Peyer's patch (tissue), 4 donors: ENCODE measurements around the gene SLC44A5. TPM values are rescaled to one million over a fixed set of nuclear protein-coding genes. Genes with fewer than 3 reads are reported as not detected.
"Not testable (repeated sequence)": the region's sequence is repeated elsewhere in the genome, so short reads cannot be mapped to it uniquely, and the experiment has no call there.

Experiments
- DNase-seq, 3 donors: peaks; one replicate each; pipeline ENCODE4 v3.0.0-alpha.2; 2017 to 2019
- H3K27ac ChIP-seq, 4 donors: fragments of 200-600 bp; sonication (generic); one replicate each; pipeline ENCODE4 v1.5.1; 2016 to 2019
- H3K27me3 ChIP-seq, 2 donors: fragments of 200-600 bp; sonication (generic); one replicate each; pipeline ENCODE4 v1.5.1; 2019
- H3K36me3 ChIP-seq, 3 donors: fragments of 200-600 bp; sonication (generic); one replicate each; pipeline ENCODE4 v1.5.1; 2016 to 2019
- H3K4me1 ChIP-seq, 4 donors: fragments of 200-600 bp; sonication (generic); one replicate each; pipeline ENCODE4 v1.5.1; 2016 to 2019
- H3K4me3 ChIP-seq, 4 donors: fragments of 200-600 bp; sonication (generic); 1 replicate in 3 of 4; 2 replicates in 1 of 4; pipeline ENCODE4 v1.5.1; 2016 to 2019; ENCODE audit warnings: mild to moderate bottlenecking in 1 of 4
- H3K9me3 ChIP-seq, 4 donors: fragments of 200-600 bp; sonication (generic); one replicate each; pipeline ENCODE4 v1.5.1; 2016 to 2019; ENCODE audit warnings: mild to moderate bottlenecking in 1 of 4
- POLR2A ChIP-seq, 2 donors: fragments of 450-650 bp; IDR thresholded peaks; one replicate each; pipeline ENCODE4 v1.5.1; 2017; ENCODE audit warnings: antibody characterized with exemption in 2 of 2, mild to moderate bottlenecking in 2 of 2, moderate library complexity in 2 of 2
- total RNA-seq, 4 donors: library from RNA; depleted of rRNA; stranded (reverse); fragments of >200 nt; gene quantifications; one replicate each; pipeline ENCODE4 v1.1.0, GENCODE V29; 2016
- TF ChIP-seq, protein P1 (sequence below), 6 experiments: fragments of 450-650 bp in 4 of 6; fragments of 200-600 bp in 2 of 6; sonication (generic) in 1 of 6; IDR thresholded peaks; one replicate each; pipeline ENCODE4 v1.5.1; 2017 to 2019; ENCODE audit warnings: antibody characterized with exemption in 6 of 6, mild to moderate bottlenecking in 3 of 6, moderate library complexity in 1 of 6

SLC44A5 gene
- total RNA-seq, 4 donors from 2014 or later = 0.70 to 0.80 TPM; not detected in 2

DNA sequence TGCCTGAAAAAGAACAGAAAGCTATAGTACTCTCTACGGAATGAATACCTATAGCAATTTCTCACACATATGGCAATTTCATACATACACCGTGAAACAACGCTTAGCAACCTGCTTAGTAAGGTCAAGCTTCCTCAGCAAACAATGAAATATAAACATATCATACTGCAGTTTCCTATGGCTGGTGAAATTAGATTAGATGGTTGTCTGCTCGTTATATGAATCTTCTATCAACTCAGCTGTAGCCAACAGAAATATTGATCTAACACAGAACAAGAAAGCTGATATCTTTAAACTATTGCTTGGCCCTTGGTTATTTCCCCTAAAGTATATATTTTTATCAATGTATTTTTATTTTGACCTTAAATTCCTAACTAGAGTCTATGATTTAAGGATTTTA is 187.8 kb downstream of the SLC44A5 start:
- DNase-seq = no peak
- Histone ChIP-seq H3K9me3 (no peaks in the 10 kb centered on the region), H3K4me1 (no peaks in the 10 kb centered on the region), H3K4me3 (no peak overlapping the region), H3K27me3 (no peaks in the 10 kb centered on the region), H3K36me3 (no peaks in the 10 kb centered on the region), H3K27ac (no peak overlapping the region)
- TF ChIP-seq, protein P1, sequence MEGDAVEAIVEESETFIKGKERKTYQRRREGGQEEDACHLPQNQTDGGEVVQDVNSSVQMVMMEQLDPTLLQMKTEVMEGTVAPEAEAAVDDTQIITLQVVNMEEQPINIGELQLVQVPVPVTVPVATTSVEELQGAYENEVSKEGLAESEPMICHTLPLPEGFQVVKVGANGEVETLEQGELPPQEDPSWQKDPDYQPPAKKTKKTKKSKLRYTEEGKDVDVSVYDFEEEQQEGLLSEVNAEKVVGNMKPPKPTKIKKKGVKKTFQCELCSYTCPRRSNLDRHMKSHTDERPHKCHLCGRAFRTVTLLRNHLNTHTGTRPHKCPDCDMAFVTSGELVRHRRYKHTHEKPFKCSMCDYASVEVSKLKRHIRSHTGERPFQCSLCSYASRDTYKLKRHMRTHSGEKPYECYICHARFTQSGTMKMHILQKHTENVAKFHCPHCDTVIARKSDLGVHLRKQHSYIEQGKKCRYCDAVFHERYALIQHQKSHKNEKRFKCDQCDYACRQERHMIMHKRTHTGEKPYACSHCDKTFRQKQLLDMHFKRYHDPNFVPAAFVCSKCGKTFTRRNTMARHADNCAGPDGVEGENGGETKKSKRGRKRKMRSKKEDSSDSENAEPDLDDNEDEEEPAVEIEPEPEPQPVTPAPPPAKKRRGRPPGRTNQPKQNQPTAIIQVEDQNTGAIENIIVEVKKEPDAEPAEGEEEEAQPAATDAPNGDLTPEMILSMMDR (IDR thresholded peaks at IDR 0.05) = no peak
- no peak for TF ChIP-seq POLR2A (IDR thresholded peaks at IDR 0.05)

DNA sequence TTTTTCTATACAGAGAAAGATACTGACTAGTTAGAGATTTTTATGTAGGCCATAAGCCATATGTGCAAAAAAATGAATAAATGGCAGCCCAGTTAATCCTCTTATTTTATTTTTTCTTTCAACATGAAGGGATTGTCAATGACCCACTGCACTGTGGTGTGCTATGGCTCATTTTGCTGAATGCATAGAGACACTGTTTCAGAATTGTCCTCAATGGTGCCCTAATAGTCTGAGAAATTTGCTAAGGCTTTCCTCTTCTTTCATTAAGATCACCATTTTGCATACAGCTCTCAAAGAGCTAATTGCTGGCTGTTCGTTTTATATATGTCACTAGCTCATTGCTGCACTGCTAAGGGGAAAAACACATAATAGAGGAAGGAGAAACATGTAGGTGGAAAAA is 189.5 kb downstream of the SLC44A5 start:
- TF ChIP-seq POLR2A (IDR thresholded peaks at IDR 0.05) = no peak
- TF ChIP-seq, protein P1 (IDR thresholded peaks at IDR 0.05) = no peak
- Histone ChIP-seq H3K4me1 (no peaks in the 10 kb centered on the region), H3K27ac (no peak overlapping the region), H3K9me3 (peaks cover 0 to 2% (median 0%) of the 10 kb centered on the region in 4 donors), H3K36me3 (no peaks in the 10 kb centered on the region), H3K4me3 (no peak overlapping the region), H3K27me3 (no peaks in the 10 kb centered on the region)
- DNase-seq = no peak

DNA sequence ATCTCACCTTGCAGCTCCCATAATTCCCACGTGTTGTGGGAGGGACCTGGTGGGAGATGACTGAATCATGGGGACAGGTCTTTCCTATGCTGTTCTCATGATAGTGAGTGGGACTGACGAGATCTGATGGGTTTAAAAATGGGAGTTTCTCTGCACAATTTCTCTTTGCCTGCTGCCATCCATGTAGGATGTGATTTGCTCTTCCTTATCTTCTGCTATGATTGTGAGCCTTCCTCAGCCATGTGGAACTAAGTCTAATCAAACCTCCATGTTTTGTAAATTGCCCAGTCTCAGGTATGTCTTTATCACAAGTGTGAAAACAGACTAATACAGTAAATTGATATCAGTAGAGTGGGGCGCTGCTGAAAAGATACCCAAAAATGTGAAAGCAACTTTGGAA is 195.7 kb downstream of the SLC44A5 start:
- no peaks in the 10 kb centered on the region for H3K27me3 ChIP-seq
- H3K4me3 ChIP-seq = no peak overlapping the region
- DNase-seq = no peak
- no peak overlapping the region for H3K27ac ChIP-seq
- TF ChIP-seq, protein P1 (IDR thresholded peaks at IDR 0.05) = no peak
- TF ChIP-seq POLR2A (IDR thresholded peaks at IDR 0.05) = no peak
- H3K4me1 ChIP-seq = no peaks in the 10 kb centered on the region
- peaks cover 0 to 8% (median 0%) of the 10 kb centered on the region in 4 donors for H3K9me3 ChIP-seq
- H3K36me3 ChIP-seq = no peaks in the 10 kb centered on the region

DNA sequence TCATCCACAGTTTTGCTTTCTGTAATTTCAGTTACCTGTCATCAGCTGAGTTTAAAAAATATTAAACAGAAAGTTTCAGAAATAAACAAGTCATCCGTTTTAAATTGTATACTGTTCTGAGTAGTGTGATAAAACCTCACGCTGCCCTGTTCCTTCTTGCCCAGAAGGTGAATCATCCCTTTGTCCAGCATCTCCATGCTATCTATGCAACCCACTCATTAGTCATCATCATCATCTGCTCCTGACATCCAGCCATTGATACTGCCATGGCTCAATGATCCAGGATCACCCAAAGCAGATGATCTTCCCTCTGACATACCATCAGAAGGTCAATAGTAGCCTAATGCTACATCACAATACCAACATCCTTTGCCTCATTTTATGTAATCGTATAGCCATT is 198.3 kb downstream of the SLC44A5 start:
- no peak for TF ChIP-seq POLR2A (IDR thresholded peaks at IDR 0.05)
- TF ChIP-seq, protein P1 (IDR thresholded peaks at IDR 0.05) = no peak
- no peak overlapping the region for H3K4me3 ChIP-seq
- no peak overlapping the region for H3K27ac ChIP-seq
- no peaks in the 10 kb centered on the region for H3K27me3 ChIP-seq
- no peak for DNase-seq
- H3K4me1 ChIP-seq = no peaks in the 10 kb centered on the region
- H3K9me3 ChIP-seq = peaks cover 0 to 8% (median 0%) of the 10 kb centered on the region in 4 donors
- H3K36me3 ChIP-seq = no peaks in the 10 kb centered on the region

DNA sequence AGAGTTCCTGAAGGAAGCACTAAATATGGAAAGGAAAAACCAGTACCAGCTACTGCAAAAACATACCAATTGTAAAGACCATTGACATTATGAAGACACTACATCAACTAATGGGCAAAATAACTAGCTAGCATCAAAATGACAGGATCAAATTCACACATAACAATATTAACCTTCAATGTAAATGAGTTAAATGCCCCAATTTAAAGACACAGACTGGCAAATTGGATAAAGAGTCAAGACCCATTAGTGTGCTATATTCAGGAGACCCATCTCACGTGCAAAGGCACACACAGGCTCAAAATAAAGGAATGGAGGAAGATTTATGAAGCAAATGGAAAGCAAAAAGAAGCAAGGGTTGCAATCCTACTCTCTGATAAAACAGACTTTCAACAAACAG is 206.2 kb downstream of the SLC44A5 start:
- not testable (repeated sequence) for DNase-seq, H3K27me3 ChIP-seq, H3K9me3 ChIP-seq, H3K4me1 ChIP-seq, H3K36me3 ChIP-seq, H3K27ac ChIP-seq, H3K4me3 ChIP-seq

DNA sequence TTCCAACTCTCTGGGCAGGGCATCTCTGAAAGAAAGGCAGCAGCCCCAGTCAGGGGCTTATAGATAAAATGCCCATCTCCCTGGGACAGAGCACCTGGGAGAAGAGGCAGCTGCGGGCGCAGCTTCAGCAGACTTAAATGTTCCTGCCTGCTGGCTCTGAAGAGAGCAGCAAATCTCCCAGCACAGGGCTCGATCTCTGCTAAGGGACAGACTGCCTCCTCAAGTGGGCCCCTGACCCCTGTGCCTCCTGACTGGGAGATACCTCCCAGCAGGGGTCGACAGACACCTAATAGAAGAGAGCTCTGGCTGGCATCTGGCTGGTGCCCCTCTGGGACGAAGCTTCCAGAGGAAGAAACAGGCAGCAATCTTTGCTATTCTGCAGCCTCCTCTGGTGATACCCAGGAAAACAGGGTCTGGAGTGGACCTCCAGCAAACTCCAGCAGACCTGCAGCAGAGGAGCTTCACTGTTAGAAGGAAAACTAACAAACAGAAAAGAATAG is 207.7 kb downstream of the SLC44A5 start:
- not testable (repeated sequence) for DNase-seq, H3K36me3 ChIP-seq, H3K27ac ChIP-seq, H3K27me3 ChIP-seq, H3K4me3 ChIP-seq, H3K4me1 ChIP-seq, H3K9me3 ChIP-seq

DNA sequence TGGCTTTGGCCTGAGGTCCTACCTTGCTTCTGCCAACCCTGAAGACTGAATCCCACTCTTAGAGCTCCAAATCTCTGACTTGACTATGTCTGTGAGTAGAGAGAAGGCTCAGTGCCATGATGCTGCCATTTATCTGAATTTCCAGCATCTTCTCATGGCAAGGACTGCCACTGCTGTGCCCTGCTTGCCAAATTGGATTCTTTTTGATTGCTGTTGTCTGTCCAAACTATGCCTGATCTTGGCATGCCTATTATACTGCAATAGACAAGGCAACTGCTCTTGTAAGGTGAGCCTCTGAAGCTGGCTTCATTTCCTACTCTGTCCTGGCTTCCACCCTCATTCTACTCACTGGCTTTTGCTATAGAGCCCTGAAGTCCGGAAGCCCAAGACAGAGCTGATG is 210.2 kb downstream of the SLC44A5 start:
- no peaks in the 10 kb centered on the region for H3K27me3 ChIP-seq
- no peak overlapping the region for H3K27ac ChIP-seq
- TF ChIP-seq POLR2A (IDR thresholded peaks at IDR 0.05) = no peak
- TF ChIP-seq, protein P1 (IDR thresholded peaks at IDR 0.05) = no peak
- H3K36me3 ChIP-seq = no peaks in the 10 kb centered on the region
- no peaks in the 10 kb centered on the region for H3K9me3 ChIP-seq
- H3K4me1 ChIP-seq = no peaks in the 10 kb centered on the region
- H3K4me3 ChIP-seq = no peak overlapping the region
- DNase-seq = no peak
